HG03378 (cell line): Measurements from ENCODE around the gene IFNA17.
A peak's percentile ranks its signal among the peaks of the same experiment; 100 is the strongest.
"Not testable (repeated sequence)": the region's sequence is repeated elsewhere in the genome, so short reads cannot be mapped to it uniquely, and the experiment has no call there.

Experiments used
- ATAC-seq: cut with Tn5 transposase; IDR thresholded peaks from one replicate; pipeline ENCODE4 v1.9.1; 2021; ENCODE audit warnings: mild to moderate bottlenecking, moderate library complexity; ENCODE audit not compliant: unreplicated experiment

The IFNA17 gene

GRCh38 chr9:21210782-21211181 lies 17.2 kb downstream of the IFNA17 start:
- ATAC-seq: not testable (repeated sequence)

GRCh38 chr9:21210311-21210710 lies 17.7 kb downstream of the IFNA17 start:
- no peak for ATAC-seq

- ATAC-seq: not testable (repeated sequence)
Observed at GRCh38 chr9:21207043-21207442, 21.0 kb downstream of the IFNA17 start, which contains the start of gene IFNA10. Gene IFNA10 (minus strand): TSS chr9:21207143. CDS start chr9:21207097, 46 bp downstream.

- no peak for ATAC-seq
Observed at GRCh38 chr9:21205204-21205603, 22.8 kb downstream of the IFNA17 start.

GRCh38 chr9:21202105-21202504 lies 25.9 kb downstream of the IFNA17 start, which contains the start of gene IFNA7:
Gene IFNA7 (minus strand): TSS chr9:21202205. CDS start chr9:21202165, 40 bp downstream.
- not testable (repeated sequence) for ATAC-seq

GRCh38 chr9:21194867-21195776 lies 32.9 kb downstream of the IFNA17 start:
- peak; percentile 94 for ATAC-seq

GRCh38 chr9:21187487-21187886 lies 40.5 kb downstream of the IFNA17 start, which contains the start of gene IFNA4:
Gene IFNA4 (minus strand): TSS chr9:21187587. CDS start chr9:21187531, 56 bp downstream.
- ATAC-seq: not testable (repeated sequence)

GRCh38 chr9:21182810-21183736 lies 44.9 kb downstream of the IFNA17 start:
- peak; percentile 95 for ATAC-seq
